H9 (cell line): ENCODE data around the gene TNIK. TPM values are rescaled to one million over a fixed set of nuclear protein-coding genes. Genes with fewer than 3 reads are reported as not detected.
A peak's percentile ranks its signal among the peaks of the same experiment; 100 is the strongest.

Source experiments
- DNase-seq: peaks from one replicate; pipeline ENCODE4 v3.0.0-alpha.2; 2017
- H2AFZ ChIP-seq: one replicate; pipeline ENCODE4 v1.6.1; 2013; ENCODE audit warnings: mild to moderate bottlenecking, low read length, control low read depth, moderate library complexity
- H2AK5ac ChIP-seq: 2 replicates; pipeline ENCODE4 v1.6.1; 2013; ENCODE audit warnings: low read length, control low read depth, mixed read lengths; ENCODE audit not compliant: insufficient read length
- H2BK120ac ChIP-seq: one replicate; pipeline ENCODE4 v1.6.1; 2013; ENCODE audit warnings: low read depth, mild to moderate bottlenecking, low read length, control low read depth, inconsistent platforms; ENCODE audit not compliant: poor library complexity, severe bottlenecking
- H2BK12ac ChIP-seq: 2 replicates; pipeline ENCODE4 v1.6.1; 2013; ENCODE audit warnings: low read length, control low read depth, mixed read lengths, low read depth; ENCODE audit not compliant: insufficient read length
- H2BK15ac ChIP-seq: 2 replicates; pipeline ENCODE4 v1.6.1; 2013; ENCODE audit warnings: low read depth, low read length, control low read depth
- H2BK20ac ChIP-seq: one replicate; pipeline ENCODE4 v1.6.1; 2013; ENCODE audit warnings: low read depth, mild to moderate bottlenecking, low read length, control low read depth, inconsistent platforms; ENCODE audit not compliant: poor library complexity, severe bottlenecking
- H2BK5ac ChIP-seq: 2 replicates; pipeline ENCODE4 v1.6.1; 2013; ENCODE audit warnings: low read length, control low read depth, mixed read lengths; ENCODE audit not compliant: insufficient read length
- H3K14ac ChIP-seq: 2 replicates; pipeline ENCODE4 v1.6.1; 2013; ENCODE audit warnings: low read length, control low read depth; ENCODE audit not compliant: insufficient read depth
- H3K18ac ChIP-seq: 2 replicates; pipeline ENCODE4 v1.6.1; 2013; ENCODE audit warnings: low read depth, mild to moderate bottlenecking, mixed read lengths, low read length, control low read depth; ENCODE audit not compliant: insufficient read length
- H3K23ac ChIP-seq: 2 replicates; pipeline ENCODE4 v1.6.1; 2013; ENCODE audit warnings: low read length, control low read depth, mixed read lengths, low read depth; ENCODE audit not compliant: insufficient read length
- H3K23me2 ChIP-seq: 2 replicates; pipeline ENCODE4 v1.6.1; 2013; ENCODE audit warnings: low read depth, mild to moderate bottlenecking, mixed read lengths, low read length, control low read depth; ENCODE audit not compliant: insufficient read length, poor library complexity, severe bottlenecking
- H3K27ac ChIP-seq: 2 replicates; pipeline ENCODE4 v1.5.1; 2013; ENCODE audit warnings: low read length, control low read depth, mixed read lengths, low read depth; ENCODE audit not compliant: insufficient read length
- H3K27me3 ChIP-seq: 2 replicates; pipeline ENCODE4 v1.6.1; 2013; ENCODE audit warnings: low read length, control low read depth, inconsistent platforms; ENCODE audit not compliant: insufficient read depth
- H3K4ac ChIP-seq: 2 replicates; pipeline ENCODE4 v1.6.1; 2013; ENCODE audit warnings: low read depth, mild to moderate bottlenecking, control low read depth, inconsistent platforms, low read length, moderate library complexity
- H3K4me1 ChIP-seq: 2 replicates; pipeline ENCODE4 v1.6.1; 2013; ENCODE audit warnings: low read length, control low read depth, inconsistent platforms; ENCODE audit not compliant: insufficient read depth
- H3K4me2 ChIP-seq: 2 replicates; pipeline ENCODE4 v1.6.1; 2013; ENCODE audit warnings: low read length, control low read depth, mixed read lengths; ENCODE audit not compliant: insufficient read length, insufficient read depth
- H3K56ac ChIP-seq: 2 replicates; pipeline ENCODE4 v1.6.1; 2013; ENCODE audit warnings: low read depth, mild to moderate bottlenecking, mixed read lengths, low read length, control low read depth; ENCODE audit not compliant: insufficient read length
- H3K79me1 ChIP-seq: 2 replicates; pipeline ENCODE4 v1.6.1; 2013; ENCODE audit warnings: low read depth, mild to moderate bottlenecking, moderate library complexity, low read length, control low read depth, inconsistent platforms; ENCODE audit not compliant: insufficient read depth, poor library complexity, severe bottlenecking
- H3K79me2 ChIP-seq: 2 replicates; pipeline ENCODE4 v1.6.1; 2013; ENCODE audit warnings: low read length, control low read depth, inconsistent platforms; ENCODE audit not compliant: insufficient read depth
- H3K9ac ChIP-seq: 2 replicates; pipeline ENCODE4 v1.6.1; 2013; ENCODE audit warnings: low read length, control low read depth, mixed read lengths; ENCODE audit not compliant: insufficient read length; ENCODE audit errors: extremely low read depth
- H3K9me3 ChIP-seq: one replicate; pipeline ENCODE4 v1.6.1; 2013; ENCODE audit warnings: low read depth, low read length, inconsistent platforms; ENCODE audit not compliant: control insufficient read depth
- H3T11ph ChIP-seq: one replicate; pipeline ENCODE4 v1.6.1; 2013; ENCODE audit warnings: mild to moderate bottlenecking, low read length, control low read depth, inconsistent platforms
- H4K20me1 ChIP-seq: one replicate; pipeline ENCODE4 v1.6.1; 2013; ENCODE audit not compliant: control insufficient read depth, insufficient read length, insufficient read depth
- H4K5ac ChIP-seq: 2 replicates; pipeline ENCODE4 v1.6.1; 2013; ENCODE audit warnings: low read depth, mild to moderate bottlenecking, mixed read lengths, low read length, control low read depth; ENCODE audit not compliant: insufficient read length
- H4K8ac ChIP-seq: replicated peaks from 2 replicates; pipeline ENCODE4 v1.6.1; 2013; ENCODE audit warnings: low read length, control low read depth, mixed read lengths, low read depth; ENCODE audit not compliant: insufficient read length
- H4K91ac ChIP-seq: 2 replicates; pipeline ENCODE4 v1.6.1; 2013; ENCODE audit warnings: low read depth, mild to moderate bottlenecking, moderate library complexity, mixed read lengths, low read length, control low read depth; ENCODE audit not compliant: insufficient read length
- H3K27ac Mint-ChIP-seq, 3 experiments: 2 replicates in 2 of 3; 3 replicates in 1 of 3; pipeline ENCODE4 v1.8.0; 2020 to 2021; ENCODE audit warnings: mixed read lengths in 3 of 3, mild to moderate bottlenecking in 1 of 3, moderate library complexity in 1 of 3
- H3K27me3 Mint-ChIP-seq: 2 replicates; pipeline ENCODE4 v1.8.0; 2021; ENCODE audit warnings: low read depth, mild to moderate bottlenecking, moderate library complexity, mixed read lengths
- H3K36me3 Mint-ChIP-seq, 3 experiments: 2 replicates in 2 of 3; 3 replicates in 1 of 3; pipeline ENCODE4 v1.8.0; 2020 to 2021; ENCODE audit warnings: low read depth in 3 of 3, mixed read lengths in 3 of 3; ENCODE audit not compliant: insufficient read depth in 1 of 3
- H3K4me1 Mint-ChIP-seq, 2 experiments: 2 replicates each; pipeline ENCODE4 v1.8.0; 2020; ENCODE audit warnings: mixed read lengths in 2 of 2
- H3K4me3 Mint-ChIP-seq, 2 experiments: 2 replicates in 1 of 2; 3 replicates in 1 of 2; pipeline ENCODE4 v1.8.0; 2020 to 2021; ENCODE audit warnings: mild to moderate bottlenecking in 2 of 2, mixed read lengths in 2 of 2, moderate library complexity in 1 of 2
- H3K9me3 Mint-ChIP-seq, 2 experiments: 2 replicates in 1 of 2; 3 replicates in 1 of 2; pipeline ENCODE4 v1.8.0; 2020; ENCODE audit warnings: mild to moderate bottlenecking in 2 of 2, mixed read lengths in 2 of 2, moderate library complexity in 1 of 2
- WGBS: extraction: QIAGEN DNeasy Blood & Tissue Kit; methylation state at CpG from one replicate; pipeline ENCODE4 v1.1.7; 2013; ENCODE audit warnings: missing lambda C conversion rate, low lambda C conversion rate, mixed read lengths; ENCODE audit not compliant: insufficient read length; ENCODE audit errors: extremely low coverage; 5-methylcytosine and 5-hydroxymethylcytosine counted together
- total RNA-seq: library from RNA; stranded (reverse); gene quantifications from 2 replicates; pipeline ENCODE4 v1.2.1, GENCODE V29; 2021
- TF ChIP-seq, protein P1 (sequence below): fragments of 200-600 bp; sonication (generic); conservative IDR thresholded peaks from 3 replicates; pipeline ENCODE4 v1.8.0; 2021; ENCODE audit warnings: antibody characterized with exemption, mild to moderate bottlenecking

TNIK gene
- total RNA-seq, 1 experiment from 2014 or later, result 15.9 TPM

DNA sequence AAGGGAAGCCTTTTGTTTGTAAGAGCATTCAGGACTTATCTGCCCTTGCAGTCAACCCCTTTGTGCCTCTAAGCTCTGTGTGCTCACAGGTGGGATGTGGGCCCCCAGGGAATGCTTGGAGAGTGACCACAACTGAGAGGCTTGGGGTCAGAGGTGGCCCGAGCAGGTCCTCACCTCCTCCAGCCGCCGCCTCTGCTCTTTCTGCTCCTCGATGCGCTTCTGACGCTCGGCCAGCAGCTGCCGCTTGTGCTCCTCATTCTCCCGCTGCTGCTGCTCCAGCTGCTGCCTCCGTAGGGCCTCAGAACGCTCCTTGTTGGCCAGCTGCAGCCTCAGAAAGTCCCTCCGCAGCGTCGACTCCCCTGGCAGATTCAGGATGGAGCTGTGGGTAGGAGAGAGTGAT, 302.9 kb downstream of the TNIK start:
- WGBS, result no CpG with 5 or more reads among the region's 14 CpGs
- Histone ChIP-seq H2BK5ac (no peak overlapping the region), H2AK5ac (no peak overlapping the region), H3K27ac (no peak overlapping the region), H3K56ac (no peak overlapping the region), H3K27me3 (no peaks in the 10 kb centered on the region), H2BK12ac (no peak overlapping the region), H3K79me1 (no peaks in the 10 kb centered on the region), H3K18ac (no peak overlapping the region), H3K4me2 (no peak overlapping the region), H2BK20ac (no peak overlapping the region), H4K91ac (no peak overlapping the region), H3K79me2 (no peaks in the 10 kb centered on the region), H4K8ac (no peak overlapping the region), H3K4me1 (no peaks in the 10 kb centered on the region), H3K23ac (no peak overlapping the region), H2AFZ (no peak overlapping the region), H3K4ac (no peak overlapping the region), H4K5ac (no peak overlapping the region), H2BK15ac (no peak overlapping the region), H3T11ph (no peak overlapping the region), H3K23me2 (no peaks in the 10 kb centered on the region), H3K9ac (no peak overlapping the region), H4K20me1 (no peaks in the 10 kb centered on the region), H3K9me3 (no peaks in the 10 kb centered on the region), H2BK120ac (no peak overlapping the region), H3K14ac (no peak overlapping the region)
- Mint-ChIP-seq H3K27ac (peak overlapping the region in 2 of 3 experiments; percentile 72 to 82; a peak in 5 of 7 replicates), H3K4me3 (no peak overlapping the region), H3K9me3 (peaks cover 0 to under 1% of the 10 kb centered on the region in 2 experiments; a peak in 1 of 5 replicates), H3K4me1 (peaks cover 9% of the 10 kb centered on the region in 2 experiments), H3K27me3 (no peaks in the 10 kb centered on the region), H3K36me3 (peaks cover 11 to 18% (median 11%) of the 10 kb centered on the region in 3 experiments; a peak in 6 of 7 replicates)
- TF ChIP-seq, protein P1, sequence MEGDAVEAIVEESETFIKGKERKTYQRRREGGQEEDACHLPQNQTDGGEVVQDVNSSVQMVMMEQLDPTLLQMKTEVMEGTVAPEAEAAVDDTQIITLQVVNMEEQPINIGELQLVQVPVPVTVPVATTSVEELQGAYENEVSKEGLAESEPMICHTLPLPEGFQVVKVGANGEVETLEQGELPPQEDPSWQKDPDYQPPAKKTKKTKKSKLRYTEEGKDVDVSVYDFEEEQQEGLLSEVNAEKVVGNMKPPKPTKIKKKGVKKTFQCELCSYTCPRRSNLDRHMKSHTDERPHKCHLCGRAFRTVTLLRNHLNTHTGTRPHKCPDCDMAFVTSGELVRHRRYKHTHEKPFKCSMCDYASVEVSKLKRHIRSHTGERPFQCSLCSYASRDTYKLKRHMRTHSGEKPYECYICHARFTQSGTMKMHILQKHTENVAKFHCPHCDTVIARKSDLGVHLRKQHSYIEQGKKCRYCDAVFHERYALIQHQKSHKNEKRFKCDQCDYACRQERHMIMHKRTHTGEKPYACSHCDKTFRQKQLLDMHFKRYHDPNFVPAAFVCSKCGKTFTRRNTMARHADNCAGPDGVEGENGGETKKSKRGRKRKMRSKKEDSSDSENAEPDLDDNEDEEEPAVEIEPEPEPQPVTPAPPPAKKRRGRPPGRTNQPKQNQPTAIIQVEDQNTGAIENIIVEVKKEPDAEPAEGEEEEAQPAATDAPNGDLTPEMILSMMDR, result 0 out of 3 replicates have a peak, but pooled peaks have one; percentile 17
- DNase-seq, result peak; percentile 51
